HepG2 (cell line): ENCODE data around the gene RGS19. TPM values are rescaled to one million over a fixed set of nuclear protein-coding genes. Genes with fewer than 3 reads are reported as not detected.

Experiments
- DNMT3B ChIP-seq: conservative IDR thresholded peaks from 2 replicates; pipeline ENCODE4 v1.6.1; 2016; ENCODE audit warnings: missing biosample characterization, control low read depth
- EHMT2 ChIP-seq: fragments of 200-600 bp; sonication (generic); IDR thresholded peaks from 2 replicates; pipeline ENCODE4 v1.7.0; 2017; ENCODE audit warnings: antibody characterized with exemption, low read depth, low read length, borderline replicate concordance
- HOXD1 ChIP-seq: sonication (generic); formaldehyde crosslinking; IDR thresholded peaks from 2 replicates; pipeline ENCODE4 v1.5.0; 2020; ENCODE audit warnings: missing genetic modification reagents
- MBD4 ChIP-seq: IDR thresholded peaks from 2 replicates; pipeline ENCODE4 v1.6.1; 2012; ENCODE audit warnings: low read length, inconsistent platforms, borderline replicate concordance
- MTF2 ChIP-seq: sonication (generic); formaldehyde crosslinking; IDR thresholded peaks from 2 replicates; pipeline ENCODE4 v1.5.0; 2020; ENCODE audit warnings: missing genetic modification reagents, borderline replicate concordance
- NCOA1 ChIP-seq: sonication (generic); formaldehyde crosslinking; IDR thresholded peaks from 2 replicates; pipeline ENCODE4 v1.9.0; 2021; ENCODE audit warnings: missing genetic modification reagents
- NFKB2 ChIP-seq: sonication (generic); formaldehyde crosslinking; IDR thresholded peaks from 2 replicates; pipeline ENCODE4 v1.4.0; 2020; ENCODE audit warnings: missing genetic modification reagents, borderline replicate concordance
- PAWR ChIP-seq: sonication (generic); formaldehyde crosslinking; IDR thresholded peaks from 2 replicates; pipeline ENCODE4 v1.4.0; 2020; ENCODE audit warnings: missing genetic modification reagents, mild to moderate bottlenecking, borderline replicate concordance
- POLR2AphosphoS2 ChIP-seq: IDR thresholded peaks from 2 replicates; pipeline ENCODE4 v1.6.1; 2011; ENCODE audit warnings: low read depth, low read length, improper control_type of control experiment
- PTBP1 ChIP-seq: fragments of 200-400 bp; formaldehyde crosslinking; IDR thresholded peaks from 2 replicates; pipeline ENCODE4 v1.6.1; 2018; ENCODE audit warnings: low read length, low read depth; ENCODE audit not compliant: poor library complexity, severe bottlenecking
- RXRB ChIP-seq: IDR thresholded peaks from 2 replicates; pipeline ENCODE4 v1.6.1; 2016; ENCODE audit warnings: borderline replicate concordance, missing genetic modification reagents, missing compliant biosample characterization
- TOPORS ChIP-seq: sonication (generic); formaldehyde crosslinking; IDR thresholded peaks from 2 replicates; pipeline ENCODE4 v1.8.0; 2023; ENCODE audit warnings: mild to moderate bottlenecking, missing genetic modification reagents
- ZKSCAN5 ChIP-seq: sonication (generic); formaldehyde crosslinking; IDR thresholded peaks from 2 replicates; pipeline ENCODE4 v1.5.1; 2020; ENCODE audit warnings: mild to moderate bottlenecking, missing genetic modification reagents
- ZNF138 ChIP-seq: sonication (generic); formaldehyde crosslinking; IDR thresholded peaks from 2 replicates; pipeline ENCODE4 v1.5.0; 2020; ENCODE audit warnings: mild to moderate bottlenecking, low read depth, missing genetic modification reagents
- ZNF432 ChIP-seq: sonication (generic); formaldehyde crosslinking; IDR thresholded peaks from 2 replicates; pipeline ENCODE4 v1.5.0; 2020; ENCODE audit warnings: missing genetic modification reagents, mild to moderate bottlenecking, borderline replicate concordance
- ZNF772 ChIP-seq: sonication (generic); formaldehyde crosslinking; IDR thresholded peaks from 2 replicates; pipeline ENCODE4 v1.5.0; 2020; ENCODE audit warnings: mild to moderate bottlenecking, missing genetic modification reagents
- polyA plus RNA-seq, 8 experiments: library from polyadenylated mRNA; depleted of rRNA in 3 of 8; stranded (reverse) in 7 of 8; unstranded in 1 of 8; fragments of >200 nt; fragmentation: Illumina TruSeq in 4 of 8; extraction: Trizol in 4 of 8; gene quantifications; 2 replicates each; pipeline versions ENCODE4 v1.2.1 to v1.2.3, GENCODE V29; 2011 to 2016; ENCODE audit warnings: low read depth in 4 of 8, missing spikeins in 1 of 8, mixed read lengths in 1 of 8; ENCODE audit not compliant: insufficient read depth in 1 of 8
- total RNA-seq, 5 experiments: library from RNA; depleted of rRNA; stranded (reverse); fragments of >200 nt; fragmentation: Illumina TruSeq; extraction: Trizol; gene quantifications; 2 replicates each; pipeline ENCODE4 v1.2.3, GENCODE V29; 2016; ENCODE audit warnings: low read depth in 1 of 5
- TF ChIP-seq, protein P1 (sequence below): IDR thresholded peaks from 2 replicates; pipeline ENCODE4 v1.6.1; 2012; ENCODE audit warnings: low read length, improper control_type of control experiment
- TF ChIP-seq, protein P2 (sequence below): sonication (generic); formaldehyde crosslinking; IDR thresholded peaks from 2 replicates; pipeline ENCODE4 v1.9.0; 2021; ENCODE audit warnings: missing genetic modification reagents, mild to moderate bottlenecking, borderline replicate concordance
- TF ChIP-seq, protein P3 (sequence below): IDR thresholded peaks from 2 replicates; pipeline ENCODE4 v1.6.1; 2016
- TF ChIP-seq, protein P4 (sequence below): sonication (generic); formaldehyde crosslinking; IDR thresholded peaks from 2 replicates; pipeline ENCODE4 v1.4.0; 2020; ENCODE audit warnings: low read depth, mild to moderate bottlenecking, missing genetic modification reagents

RGS19 gene
- total and polyA plus RNA-seq, 2 of the 13 experiments (the other 11 are each of a cell fraction or from before 2014, with no cell fraction given) = 10.7 to 11.9 TPM

DNA sequence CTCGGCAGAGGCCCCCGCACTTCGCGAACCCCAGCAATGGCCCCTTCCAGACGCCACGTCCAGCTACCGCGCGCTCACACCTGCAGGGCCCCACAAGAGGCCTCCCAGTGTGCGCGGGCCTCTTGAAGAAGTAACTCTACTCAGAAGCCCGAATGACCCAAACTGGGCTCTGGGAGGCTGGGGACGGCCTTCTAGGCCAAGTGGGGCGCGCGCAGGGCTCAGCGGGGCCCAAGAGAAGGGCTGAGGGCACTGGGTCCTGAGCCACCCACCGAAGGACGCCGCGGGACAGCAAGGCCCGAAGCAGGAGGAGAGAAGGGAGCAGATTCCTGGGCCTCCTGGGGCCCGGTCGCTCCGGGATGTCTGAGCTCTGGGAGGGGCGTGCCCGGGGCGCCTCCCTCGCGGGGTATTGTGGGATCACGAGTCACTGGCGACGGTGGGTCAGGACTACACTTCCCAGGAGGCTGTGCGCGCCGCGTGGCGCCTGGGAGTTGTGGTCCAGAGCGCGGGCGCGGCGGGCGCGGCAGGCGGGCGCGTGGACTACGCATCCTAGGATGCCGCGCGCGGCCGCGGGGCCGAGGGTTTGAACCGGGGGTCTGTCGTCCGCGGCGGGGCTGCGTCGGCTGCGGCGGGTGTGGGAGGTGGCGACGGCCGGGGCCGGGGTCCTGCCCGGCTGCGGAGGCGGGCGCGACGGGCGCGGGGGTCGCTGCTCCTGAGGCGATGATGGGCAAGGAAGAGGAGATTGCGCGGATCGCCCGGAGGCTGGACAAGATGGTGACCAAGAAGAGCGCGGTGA lies 16.5 kb downstream of the RGS19 start, which contains the start of gene TCEA2 (continued):
- TF ChIP-seq MBD4 (no peak), TOPORS (0 out of 2 replicates have a peak, but pooled peaks have one; percentile 11), MTF2 (CRISPR knock-in tag) (no peak), ZKSCAN5 (CRISPR knock-in tag) (peak; percentile 19; the same call in 1 of the 2 replicates), NFKB2 (CRISPR knock-in tag) (peak; percentile 83; the same call in 1 of the 2 replicates), EHMT2 (no peak), ZNF772 (CRISPR knock-in tag) (peak; percentile 83; the same call in 1 of the 2 replicates), DNMT3B (CRISPR knock-in tag) (0 out of 2 replicates have a peak, but pooled peaks have one; percentile 78), PAWR (CRISPR knock-in tag) (peak; percentile 96), ZNF138 (CRISPR knock-in tag) (peak; percentile 53; the same call in 1 of the 2 replicates), RXRB (peak; percentile 78), HOXD1 (CRISPR knock-in tag) (peak; percentile 57), NCOA1 (CRISPR knock-in tag) (peak; percentile 85), POLR2AphosphoS2 (0 out of 2 replicates have a peak, but pooled peaks have one; percentile 32), ZNF432 (CRISPR knock-in tag) (no peak), PTBP1 (peak; percentile 90)
- TF ChIP-seq, protein P1, sequence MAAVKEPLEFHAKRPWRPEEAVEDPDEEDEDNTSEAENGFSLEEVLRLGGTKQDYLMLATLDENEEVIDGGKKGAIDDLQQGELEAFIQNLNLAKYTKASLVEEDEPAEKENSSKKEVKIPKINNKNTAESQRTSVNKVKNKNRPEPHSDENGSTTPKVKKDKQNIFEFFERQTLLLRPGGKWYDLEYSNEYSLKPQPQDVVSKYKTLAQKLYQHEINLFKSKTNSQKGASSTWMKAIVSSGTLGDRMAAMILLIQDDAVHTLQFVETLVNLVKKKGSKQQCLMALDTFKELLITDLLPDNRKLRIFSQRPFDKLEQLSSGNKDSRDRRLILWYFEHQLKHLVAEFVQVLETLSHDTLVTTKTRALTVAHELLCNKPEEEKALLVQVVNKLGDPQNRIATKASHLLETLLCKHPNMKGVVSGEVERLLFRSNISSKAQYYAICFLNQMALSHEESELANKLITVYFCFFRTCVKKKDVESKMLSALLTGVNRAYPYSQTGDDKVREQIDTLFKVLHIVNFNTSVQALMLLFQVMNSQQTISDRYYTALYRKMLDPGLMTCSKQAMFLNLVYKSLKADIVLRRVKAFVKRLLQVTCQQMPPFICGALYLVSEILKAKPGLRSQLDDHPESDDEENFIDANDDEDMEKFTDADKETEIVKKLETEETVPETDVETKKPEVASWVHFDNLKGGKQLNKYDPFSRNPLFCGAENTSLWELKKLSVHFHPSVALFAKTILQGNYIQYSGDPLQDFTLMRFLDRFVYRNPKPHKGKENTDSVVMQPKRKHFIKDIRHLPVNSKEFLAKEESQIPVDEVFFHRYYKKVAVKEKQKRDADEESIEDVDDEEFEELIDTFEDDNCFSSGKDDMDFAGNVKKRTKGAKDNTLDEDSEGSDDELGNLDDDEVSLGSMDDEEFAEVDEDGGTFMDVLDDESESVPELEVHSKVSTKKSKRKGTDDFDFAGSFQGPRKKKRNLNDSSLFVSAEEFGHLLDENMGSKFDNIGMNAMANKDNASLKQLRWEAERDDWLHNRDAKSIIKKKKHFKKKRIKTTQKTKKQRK = no peak
- TF ChIP-seq, protein P2, sequence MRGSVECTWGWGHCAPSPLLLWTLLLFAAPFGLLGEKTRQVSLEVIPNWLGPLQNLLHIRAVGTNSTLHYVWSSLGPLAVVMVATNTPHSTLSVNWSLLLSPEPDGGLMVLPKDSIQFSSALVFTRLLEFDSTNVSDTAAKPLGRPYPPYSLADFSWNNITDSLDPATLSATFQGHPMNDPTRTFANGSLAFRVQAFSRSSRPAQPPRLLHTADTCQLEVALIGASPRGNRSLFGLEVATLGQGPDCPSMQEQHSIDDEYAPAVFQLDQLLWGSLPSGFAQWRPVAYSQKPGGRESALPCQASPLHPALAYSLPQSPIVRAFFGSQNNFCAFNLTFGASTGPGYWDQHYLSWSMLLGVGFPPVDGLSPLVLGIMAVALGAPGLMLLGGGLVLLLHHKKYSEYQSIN (CRISPR knock-in tag) = no peak
- TF ChIP-seq, protein P3, sequence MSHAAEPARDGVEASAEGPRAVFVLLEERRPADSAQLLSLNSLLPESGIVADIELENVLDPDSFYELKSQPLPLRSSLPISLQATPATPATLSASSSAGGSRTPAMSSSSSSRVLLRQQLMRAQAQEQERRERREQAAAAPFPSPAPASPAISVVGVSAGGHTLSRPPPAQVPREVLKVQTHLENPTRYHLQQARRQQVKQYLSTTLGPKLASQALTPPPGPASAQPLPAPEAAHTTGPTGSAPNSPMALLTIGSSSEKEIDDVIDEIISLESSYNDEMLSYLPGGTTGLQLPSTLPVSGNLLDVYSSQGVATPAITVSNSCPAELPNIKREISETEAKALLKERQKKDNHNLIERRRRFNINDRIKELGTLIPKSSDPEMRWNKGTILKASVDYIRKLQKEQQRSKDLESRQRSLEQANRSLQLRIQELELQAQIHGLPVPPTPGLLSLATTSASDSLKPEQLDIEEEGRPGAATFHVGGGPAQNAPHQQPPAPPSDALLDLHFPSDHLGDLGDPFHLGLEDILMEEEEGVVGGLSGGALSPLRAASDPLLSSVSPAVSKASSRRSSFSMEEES (CRISPR knock-in tag) = peak; percentile 91
- TF ChIP-seq, protein P4, sequence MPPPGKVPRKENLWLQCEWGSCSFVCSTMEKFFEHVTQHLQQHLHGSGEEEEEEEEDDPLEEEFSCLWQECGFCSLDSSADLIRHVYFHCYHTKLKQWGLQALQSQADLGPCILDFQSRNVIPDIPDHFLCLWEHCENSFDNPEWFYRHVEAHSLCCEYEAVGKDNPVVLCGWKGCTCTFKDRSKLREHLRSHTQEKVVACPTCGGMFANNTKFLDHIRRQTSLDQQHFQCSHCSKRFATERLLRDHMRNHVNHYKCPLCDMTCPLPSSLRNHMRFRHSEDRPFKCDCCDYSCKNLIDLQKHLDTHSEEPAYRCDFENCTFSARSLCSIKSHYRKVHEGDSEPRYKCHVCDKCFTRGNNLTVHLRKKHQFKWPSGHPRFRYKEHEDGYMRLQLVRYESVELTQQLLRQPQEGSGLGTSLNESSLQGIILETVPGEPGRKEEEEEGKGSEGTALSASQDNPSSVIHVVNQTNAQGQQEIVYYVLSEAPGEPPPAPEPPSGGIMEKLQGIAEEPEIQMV (CRISPR knock-in tag) = 0 out of 2 replicates have a peak, but pooled peaks have one; percentile 79
